Middle frontal gyrus (tissue), 1 donor: ENCODE data around the gene DSTN.

Experiments used
- DNase-seq: peaks from one replicate; pipeline ENCODE4 v3.0.0-alpha.2; 2015; ENCODE audit warnings: low spot score; ENCODE audit errors: extremely low spot score

The DSTN gene

DNA sequence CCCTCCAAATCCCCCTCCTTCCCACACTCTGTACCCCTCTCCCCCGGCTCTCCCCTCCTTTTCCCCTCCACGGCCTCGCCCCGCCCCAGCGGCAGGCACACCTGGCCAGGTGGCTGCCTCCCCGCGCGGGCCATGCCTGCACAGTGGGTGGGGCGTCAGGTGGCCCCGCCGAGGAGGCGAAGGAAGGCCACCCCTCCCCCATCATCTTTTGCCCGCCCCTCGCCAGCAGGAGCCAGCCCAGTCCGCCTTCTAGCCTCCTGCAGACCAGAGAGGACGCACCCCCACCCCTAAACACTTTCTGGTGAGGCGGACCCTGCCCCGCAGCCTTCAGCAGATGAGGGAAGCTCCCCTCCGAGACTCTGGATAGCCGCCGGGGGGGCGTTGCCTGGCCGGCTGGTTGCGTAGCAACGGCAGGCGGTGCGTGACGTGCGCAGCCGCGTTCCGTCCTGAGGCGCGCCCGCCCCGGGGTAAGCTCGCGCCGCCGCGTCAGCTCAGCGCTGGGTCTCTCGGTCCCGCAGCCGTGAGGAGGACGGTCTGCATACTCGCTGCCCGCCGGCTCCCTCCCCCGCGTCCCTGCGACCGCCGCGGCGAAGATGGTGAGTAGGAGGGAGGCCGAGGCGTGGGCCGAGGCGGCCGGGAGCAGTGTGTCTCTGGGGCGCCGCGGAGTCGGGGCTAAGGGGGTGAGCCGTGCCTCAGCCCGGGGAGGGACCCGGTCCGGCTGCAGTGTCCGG is at the start of gene DSTN:
Gene DSTN, plus strand, starts transcription at position 460 of the 731 bp plus-strand sequence. Its CDS starts 134 bp downstream, at position 594.
- peak; percentile 86 for DNase-seq

DNA sequence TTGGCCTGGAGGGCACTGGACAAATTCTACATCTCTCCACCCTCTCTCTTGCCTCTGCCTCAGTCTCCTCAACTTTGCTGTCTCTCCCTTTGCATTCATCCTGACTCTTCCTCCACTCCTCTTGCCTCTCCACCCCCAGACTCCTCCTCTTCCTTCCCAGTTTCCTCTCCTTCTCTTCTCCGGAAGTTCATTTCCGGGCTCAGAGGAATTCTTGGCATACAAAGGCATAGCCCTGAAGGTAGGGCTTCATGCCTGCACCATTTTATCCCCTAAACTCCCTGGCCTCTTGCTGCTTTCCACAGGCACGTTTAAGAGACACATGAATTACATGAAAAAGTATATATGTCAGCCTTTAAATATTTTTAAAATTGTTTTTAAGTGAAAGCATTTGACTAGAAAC is 49.3 kb upstream of the DSTN start:
- no peak for DNase-seq

DNA sequence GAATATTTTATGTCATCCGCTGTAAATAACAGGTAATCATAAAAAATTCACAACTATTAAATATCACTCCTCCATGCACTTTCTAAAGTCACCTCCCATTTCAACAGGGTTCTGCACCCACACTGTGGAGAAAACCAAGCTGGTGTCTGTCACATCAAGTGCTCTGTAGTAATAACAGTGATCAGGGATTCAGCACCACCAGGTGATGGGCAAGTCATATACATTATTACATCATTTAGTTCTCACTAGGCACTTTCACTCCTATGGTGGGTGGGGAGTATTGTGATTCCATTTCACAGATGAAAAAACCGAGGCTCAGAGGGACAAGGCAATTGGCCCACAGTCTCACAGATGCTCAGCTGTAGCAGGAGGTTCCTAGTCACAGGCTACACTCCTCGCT is 47.3 kb upstream of the DSTN start:
- DNase-seq = no peak

DNA sequence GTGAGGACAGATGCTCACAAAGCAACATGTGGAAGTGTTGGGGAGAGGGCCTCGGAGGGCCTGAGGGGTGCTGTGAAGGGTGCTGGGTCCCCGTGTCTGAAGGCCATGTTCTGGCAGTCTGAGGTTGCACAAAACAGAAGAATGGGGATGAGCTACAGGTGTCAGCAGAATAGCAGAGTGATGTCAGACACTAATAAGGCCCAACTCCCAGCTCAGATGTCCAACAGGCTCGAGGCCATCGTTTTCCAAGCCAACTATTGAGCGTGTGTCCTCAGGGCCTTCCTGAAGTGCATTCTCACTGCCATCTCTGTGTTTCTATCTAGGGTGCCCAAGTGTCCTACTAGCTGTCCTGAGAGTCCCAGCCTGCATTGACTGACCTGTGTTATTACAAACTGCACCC is 46.5 kb upstream of the DSTN start:
- DNase-seq = no peak

DNA sequence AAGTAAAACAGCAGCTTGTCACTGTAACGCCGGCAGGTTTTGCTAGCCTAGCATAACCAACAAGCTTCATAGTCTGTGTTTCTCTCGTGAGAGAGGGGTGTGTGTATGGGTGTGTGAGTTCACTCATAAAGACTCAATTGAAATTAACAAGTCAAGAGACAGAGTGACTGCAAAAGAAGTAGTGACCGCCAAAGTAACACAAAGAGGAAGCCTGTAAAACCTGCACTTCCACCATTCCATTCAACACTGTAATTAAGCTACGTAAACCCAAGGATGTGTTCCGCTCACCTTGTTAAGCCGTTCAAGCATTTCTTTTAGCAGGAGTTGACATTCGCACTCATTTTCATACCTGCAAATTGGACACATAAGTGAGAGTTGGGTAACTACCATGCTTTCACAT is 45.3 kb upstream of the DSTN start:
- DNase-seq = no peak

DNA sequence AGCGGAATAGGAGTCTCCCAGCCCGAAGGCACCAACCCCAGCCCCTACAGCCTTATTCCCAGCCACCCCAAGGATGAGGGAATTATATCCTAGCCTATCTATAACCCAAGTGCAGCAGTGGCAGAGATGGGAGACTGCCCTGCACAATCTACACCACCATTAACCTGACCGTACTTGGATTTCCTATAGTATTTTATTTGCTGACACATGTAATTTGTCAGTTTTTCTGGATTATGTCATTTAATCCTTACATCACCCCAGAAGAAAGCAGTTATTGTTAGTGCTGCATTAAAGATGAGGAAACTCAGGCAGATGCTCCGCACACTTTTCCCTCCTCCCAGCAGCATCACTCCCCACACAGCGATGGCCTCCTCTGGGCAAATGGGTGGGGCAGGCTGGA is 44.7 kb upstream of the DSTN start:
- DNase-seq = no peak

DNA sequence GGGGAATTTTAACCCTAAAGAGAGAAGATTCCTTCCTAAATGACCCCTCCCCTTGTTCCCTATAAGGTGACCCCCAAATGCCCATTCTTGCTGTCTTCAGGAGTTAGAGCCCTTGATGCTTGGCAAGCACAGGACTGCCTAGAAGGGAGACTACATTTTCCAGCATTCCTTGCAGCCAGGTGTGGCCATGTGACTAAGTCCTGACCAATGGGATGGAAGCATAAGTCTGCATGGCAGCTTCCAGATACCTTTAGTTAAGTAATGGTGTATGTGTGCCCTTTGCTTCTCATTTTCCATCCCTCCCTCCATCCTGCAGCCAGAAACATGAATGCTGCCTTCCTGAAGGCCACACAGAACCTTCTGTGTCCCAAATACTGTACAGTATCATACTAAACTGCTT is 44.2 kb upstream of the DSTN start:
- DNase-seq = no peak

DNA sequence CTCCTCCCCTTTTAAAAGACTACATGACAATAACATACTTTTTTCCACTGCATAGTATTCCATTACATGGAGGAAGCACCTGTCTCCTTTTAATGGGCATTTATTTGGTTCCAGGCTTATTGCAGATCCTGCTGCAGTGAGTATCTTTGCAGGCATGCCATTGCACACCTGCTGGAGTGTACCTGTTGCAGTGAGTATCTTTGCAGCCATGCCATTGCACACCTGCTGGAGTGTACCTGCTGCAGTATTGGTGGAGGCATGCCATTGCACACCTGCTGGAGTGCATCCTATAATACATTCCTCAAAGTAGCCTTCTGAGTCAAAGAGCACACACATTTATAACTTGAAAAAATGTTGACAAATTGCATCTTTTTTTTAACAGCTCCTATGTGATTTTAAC is 40.3 kb upstream of the DSTN start:
- DNase-seq = no peak

DNA sequence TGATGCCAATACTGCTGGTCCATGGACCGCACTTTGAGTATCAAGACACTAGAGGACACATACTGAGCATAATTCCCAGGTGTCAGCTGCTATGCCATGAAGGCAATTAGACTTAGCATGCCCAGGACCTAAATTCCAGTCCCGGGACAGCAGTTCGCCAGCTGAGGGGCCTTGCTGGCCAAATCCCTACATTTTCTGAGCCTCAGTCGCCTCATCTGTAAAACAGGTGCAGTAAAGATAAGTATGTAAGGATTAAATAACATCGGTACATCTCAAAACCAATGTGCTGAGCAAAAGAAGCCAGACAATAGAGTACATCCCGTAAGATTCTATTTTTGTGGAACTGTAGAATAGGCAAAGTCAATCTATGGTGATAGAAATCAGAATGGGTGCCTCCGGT is 39.7 kb upstream of the DSTN start:
- no peak for DNase-seq

DNA sequence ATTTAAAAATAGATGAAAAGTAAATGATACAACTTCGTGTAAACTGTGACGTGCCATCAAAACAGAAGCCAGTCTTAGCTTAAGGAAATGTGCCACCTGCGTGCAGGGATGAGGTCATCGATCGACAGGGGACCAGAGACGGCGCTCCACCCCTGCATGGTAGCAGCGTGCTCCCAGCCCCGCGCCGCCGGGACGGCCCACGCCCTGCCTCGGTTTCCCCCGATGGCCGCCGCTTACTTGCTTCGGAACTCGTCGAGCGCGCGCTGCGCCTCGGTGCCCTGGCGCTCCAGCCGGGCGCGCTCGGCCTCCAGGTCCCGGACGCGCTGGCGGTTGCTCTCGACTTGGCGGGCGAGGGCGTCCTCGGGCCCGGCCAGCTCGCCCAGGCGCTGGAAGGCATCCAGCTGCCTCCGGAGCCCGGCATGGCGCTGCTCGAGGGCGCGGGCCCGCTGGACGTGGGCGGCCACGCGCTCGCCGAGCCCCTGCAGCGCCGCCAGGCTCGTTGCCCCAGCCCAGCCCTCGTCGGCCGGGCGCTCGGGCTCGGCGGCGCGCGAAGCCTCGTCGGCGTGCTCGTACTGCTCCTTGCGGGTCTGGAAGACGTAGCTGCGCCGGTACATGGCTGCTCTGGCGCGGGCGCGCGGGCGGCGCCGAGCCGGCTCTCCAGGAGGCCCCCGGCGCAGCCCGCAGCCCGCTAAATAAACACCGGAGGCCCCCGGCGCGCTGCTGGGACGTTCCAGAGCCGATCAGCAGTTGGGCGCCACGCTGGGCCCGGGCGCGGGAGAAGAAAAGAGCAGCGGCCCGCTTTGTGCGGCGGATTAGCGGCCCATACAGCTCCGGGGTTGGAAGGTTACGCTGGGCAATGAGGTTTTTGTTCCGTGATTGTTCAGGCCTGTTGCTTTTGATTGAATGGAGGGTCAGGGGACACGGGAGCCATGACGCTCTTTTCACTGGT is 38.9 kb upstream of the DSTN start, which contains the start of gene BFSP1:
Gene BFSP1, minus strand, starts transcription at position 664 of the 949 bp plus-strand sequence. Its CDS starts 50 bp downstream, at position 614.
- DNase-seq = peak; percentile 30

DNA sequence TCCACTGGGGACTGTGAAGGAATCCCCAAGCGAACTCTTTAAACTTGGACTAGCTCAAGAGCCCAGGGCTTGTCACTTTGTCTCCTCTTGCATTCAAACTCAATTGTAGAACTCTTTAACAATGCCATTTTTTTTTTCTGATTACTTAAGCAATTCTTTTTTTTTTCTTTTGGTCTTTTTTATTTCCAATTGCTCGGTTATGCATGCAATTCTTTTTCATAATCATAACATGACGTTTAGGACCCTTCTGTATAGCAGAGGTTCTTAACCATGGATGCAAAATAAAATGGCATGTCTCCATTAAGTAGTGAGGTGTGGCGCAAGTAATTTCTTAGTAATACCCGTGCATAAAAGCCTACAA is 38.2 kb upstream of the DSTN start:
- no peak for DNase-seq

DNA sequence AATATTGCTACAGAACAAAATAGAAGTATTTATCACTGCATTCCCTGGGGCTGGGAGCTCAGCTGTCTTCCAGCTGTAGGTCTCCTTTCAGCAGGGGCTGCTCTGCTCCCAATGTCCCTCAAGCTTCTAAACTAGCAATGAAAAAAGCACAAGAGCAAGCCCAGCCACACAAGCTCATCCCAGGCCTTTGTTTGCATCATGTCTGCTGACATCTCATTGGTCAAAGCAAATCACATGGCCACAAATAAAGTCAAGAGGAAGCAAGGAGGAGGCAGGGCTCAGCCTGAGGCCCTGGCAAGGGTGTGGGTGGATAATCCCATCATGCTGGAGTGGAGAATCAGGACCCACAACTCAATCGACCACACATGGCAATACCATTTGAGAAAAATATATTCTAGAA is 36.5 kb upstream of the DSTN start:
- no peak for DNase-seq

DNA sequence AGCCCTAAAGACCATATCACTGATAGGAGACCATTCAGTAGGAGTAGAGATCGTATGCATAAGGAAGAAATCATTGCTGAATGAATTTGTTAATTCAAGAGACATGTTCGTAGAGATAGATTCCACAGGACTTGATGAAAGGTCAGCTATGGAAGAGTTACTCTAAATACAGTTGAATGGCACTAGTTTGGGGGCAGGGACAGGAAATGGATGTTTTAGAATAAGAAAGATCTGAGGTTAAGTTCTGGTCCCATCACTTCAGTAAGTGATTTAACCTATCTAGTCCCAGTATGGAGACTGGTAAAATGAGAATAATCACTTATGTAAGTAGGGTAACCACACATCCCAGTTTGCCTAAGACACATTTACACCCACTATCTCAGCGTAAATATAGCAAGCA is 35.8 kb upstream of the DSTN start:
- DNase-seq = no peak

DNA sequence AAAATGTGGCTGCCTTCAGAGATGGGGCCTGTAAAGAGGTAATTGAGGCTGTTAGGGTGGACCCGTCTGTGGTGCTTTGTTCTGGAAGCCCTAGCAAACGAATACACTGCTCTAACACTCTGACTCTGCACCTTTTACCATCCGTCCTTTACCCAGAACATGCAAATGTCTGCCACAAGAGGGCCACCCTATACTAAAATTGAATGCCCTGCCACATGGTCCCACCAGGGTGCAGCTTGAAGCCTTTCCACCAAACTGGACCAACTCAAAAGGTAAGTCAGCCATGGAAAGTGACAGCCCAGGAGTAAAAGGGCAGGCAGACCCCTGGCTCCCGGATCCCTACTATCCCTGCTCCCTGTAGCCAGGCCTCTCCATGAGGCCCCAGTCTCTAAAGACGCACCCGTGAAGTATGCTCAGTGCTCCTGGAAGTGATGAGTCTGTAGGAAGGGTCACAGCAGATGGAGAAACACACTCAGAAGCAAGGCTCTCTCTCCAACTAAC is 32.9 kb upstream of the DSTN start:
- peak; percentile 60 for DNase-seq

DNA sequence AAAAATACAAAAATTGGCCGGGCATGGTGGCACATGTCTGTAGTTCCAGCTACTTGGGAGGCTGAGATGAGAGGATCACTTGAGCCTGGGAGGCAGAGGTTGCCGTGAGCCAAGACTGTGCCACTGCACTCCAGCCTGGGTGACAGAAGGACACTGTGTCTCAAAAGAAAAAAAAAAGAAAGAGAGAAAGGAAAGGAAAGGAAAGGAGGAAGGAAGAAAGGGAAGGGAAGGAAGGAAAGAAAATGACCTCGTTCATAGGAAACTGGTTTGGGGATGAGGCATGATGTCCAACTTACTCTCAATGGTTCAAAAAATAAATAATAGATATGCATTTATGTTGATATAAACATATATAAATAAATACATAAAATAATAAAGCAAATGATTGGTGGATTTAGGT is 31.9 kb upstream of the DSTN start:
- no peak for DNase-seq

DNA sequence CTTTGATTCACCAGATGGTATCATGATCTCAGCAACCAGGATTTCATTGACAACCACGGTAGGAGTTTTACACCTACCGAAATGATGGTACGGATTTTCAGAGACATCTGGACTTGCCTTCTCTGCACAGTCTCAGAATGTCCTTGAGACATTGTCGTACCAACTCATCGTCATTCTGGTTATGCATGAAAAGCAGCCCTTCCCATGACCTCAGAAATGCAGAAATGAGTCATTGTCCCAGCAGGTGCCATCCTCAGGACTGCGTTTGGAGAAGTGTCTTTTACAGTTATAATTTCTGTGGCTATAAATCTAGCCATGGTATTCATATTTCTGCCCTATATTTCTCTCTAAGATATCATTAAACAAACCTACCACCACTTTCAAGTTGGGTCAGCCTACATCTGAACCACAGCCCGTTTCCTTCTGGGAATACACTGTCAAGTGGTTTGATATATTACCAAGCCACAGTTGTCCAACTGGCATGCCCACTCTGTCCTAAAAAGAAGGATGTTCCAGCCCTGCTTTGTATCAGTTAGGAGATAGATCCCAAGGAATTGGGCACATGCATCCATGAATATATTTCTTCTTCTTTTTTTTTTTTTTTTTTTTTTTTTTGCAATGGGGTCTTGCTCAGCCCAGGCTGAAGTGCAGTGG is 31.2 kb upstream of the DSTN start:
- DNase-seq = no peak

DNA sequence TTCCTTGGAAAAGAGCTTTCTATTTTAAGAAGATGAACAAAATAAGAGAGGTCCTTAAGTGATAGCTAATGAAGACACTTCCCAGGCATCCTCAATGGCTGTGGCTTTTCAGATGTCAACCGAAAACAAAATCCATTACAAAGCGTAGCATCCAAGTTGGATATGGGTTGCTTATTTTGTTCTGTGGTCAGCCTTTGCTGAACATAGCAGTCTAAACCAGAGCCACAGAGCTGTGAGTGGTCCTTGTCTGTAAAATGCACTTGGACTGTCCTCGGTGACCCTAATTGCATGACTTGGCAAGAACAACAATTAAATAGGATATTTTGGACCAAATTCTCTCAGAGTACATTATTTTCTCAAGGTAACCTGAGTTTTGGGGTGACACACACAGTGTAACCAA is 28.3 kb upstream of the DSTN start:
- DNase-seq = no peak

DNA sequence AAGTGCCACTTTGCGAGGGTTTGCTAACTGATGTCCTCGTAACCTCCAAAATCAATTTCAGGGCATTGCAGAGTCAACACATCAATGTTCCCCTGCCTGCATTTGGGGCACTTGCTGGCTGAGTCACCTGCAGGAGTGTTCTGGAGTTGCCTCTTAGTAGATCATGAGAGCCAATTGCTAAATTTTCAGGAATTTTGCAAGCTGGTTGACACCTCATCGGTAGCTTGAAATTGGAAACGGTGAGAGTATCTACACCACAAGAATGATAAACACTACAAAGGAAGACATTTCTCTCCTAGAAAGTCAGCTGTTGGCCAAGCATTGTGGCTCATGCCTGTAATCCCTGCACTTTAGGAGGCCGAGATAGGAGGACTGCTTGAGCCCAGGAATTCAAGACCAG is 27.9 kb upstream of the DSTN start:
- DNase-seq = no peak

DNA sequence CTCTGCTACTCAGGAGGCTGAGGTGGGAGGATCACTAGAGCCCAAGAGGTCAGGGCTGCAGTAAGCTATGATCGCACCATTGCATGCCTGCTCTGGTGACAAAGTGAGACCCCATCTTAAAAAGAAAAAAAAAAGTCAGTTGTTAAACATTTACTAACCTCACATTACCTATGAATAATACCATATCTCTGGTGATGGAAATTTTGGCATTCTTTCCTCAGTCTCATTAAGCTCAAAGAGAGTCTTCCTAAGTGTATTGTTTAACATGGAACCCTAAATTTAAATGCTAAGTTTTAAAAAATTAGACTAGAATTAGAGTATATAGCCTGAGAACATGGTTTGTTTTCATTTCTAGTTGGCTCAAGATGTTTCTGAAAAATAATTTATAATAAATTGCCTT is 27.4 kb upstream of the DSTN start:
- no peak for DNase-seq

DNA sequence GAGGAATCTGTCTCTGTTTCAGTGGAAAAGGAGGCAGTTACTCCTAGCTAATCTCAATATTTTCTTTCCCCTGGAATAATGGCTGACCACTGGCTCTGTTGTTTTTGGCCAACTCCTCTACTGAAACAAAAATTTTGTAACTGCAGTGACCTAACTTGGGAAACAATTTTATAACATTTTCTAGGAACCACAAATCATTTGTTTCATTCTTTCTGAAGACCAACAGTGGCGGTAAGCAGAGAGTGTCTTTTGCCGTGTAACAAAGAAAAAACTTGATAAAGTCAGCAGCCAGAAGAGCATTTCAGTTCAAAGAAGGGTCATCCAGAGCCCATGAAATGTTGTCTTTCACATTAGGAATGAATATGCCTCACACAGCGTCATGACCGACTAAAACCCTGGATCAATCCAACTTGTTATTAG is 26.9 kb upstream of the DSTN start:
- no peak for DNase-seq

DNA sequence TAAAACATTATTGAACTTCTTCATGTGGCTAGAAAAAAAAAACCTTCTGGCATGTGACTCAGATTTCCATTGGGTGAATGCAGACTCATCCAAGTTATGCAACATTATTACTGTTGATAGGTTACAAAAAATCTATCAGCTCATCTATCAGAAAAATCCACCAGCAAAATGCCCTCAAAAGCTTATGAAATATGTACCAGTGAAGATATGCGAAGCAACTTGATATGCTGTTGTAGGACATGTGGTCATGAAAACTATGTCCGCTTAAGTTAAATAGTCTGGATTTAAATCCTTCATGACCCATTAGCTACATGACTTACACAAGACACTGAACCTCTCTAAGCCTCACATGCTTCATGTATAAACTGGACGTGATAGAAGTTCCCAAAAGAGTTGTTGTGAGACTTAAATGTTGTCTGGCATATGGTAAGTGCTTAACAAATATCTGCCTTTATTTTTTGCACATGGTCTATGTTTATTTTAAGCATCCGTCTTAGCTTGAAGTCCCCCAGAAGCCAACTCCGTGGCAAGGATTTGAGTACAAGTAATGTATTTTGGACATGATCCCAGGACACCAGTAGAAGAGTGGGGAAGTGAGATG is 26.2 kb upstream of the DSTN start:
- DNase-seq = no peak
